ENCODE data around the gene CD9. TPM values are rescaled to one million over a fixed set of nuclear protein-coding genes. Genes with fewer than 3 reads are reported as not detected.

Gene CD9
- total and polyA plus RNA-seq, 2 of the 8 experiments (the other 6 are each of a cell fraction or from before 2014, with no cell fraction given): 168 to 319 TPM

- no peak overlapping the region for H3K18ac ChIP-seq (ENCODE audit: extremely low read depth, low read length)
- H3K4ac ChIP-seq (replicated peaks; ENCODE audit: insufficient read length, low read depth, low read length): no peak overlapping the region
- TF ChIP-seq FOSL1 (IDR thresholded peaks at IDR 0.05; ENCODE audit: insufficient read depth, low read depth, low read length) (no peak), SP4 (IDR thresholded peaks at IDR 0.05; ENCODE audit: low read length) (no peak)
- no peak overlapping the region for H2BK15ac ChIP-seq (ENCODE audit: low read length)
- H2AFZ ChIP-seq (ENCODE audit: low read length): no peak overlapping the region
- H3K79me2 ChIP-seq (ENCODE audit: control insufficient read depth in 1 of 2, insufficient read depth in 2 of 2, low read length in 2 of 2): peaks cover 0 to 22% of the 10 kb centered on the region in 2 experiments; a peak in 2 of 4 replicates
- H4K20me1 ChIP-seq (replicated peaks in 1 of 2; ENCODE audit: control insufficient read depth in 1 of 2, insufficient read depth in 2 of 2, low read length in 2 of 2): peaks cover 2% of the 10 kb centered on the region in 2 experiments
- H2BK5ac ChIP-seq (ENCODE audit: low read depth, low read length): peak overlapping the region; percentile 9; the same call in 1 of the 2 replicates
- no peak overlapping the region for H3K27ac ChIP-seq (ENCODE audit: low read depth, low read length)
- H3K9me3 ChIP-seq (ENCODE audit: insufficient read depth in 2 of 2, low read depth in 1 of 2, low read length in 1 of 2): no peaks in the 10 kb centered on the region
- H2BK120ac ChIP-seq (replicated peaks; ENCODE audit: low read depth, low read length): no peak overlapping the region
- no peak overlapping the region for H3K4me3 ChIP-seq (ENCODE audit: extremely low read depth in 1 of 4, insufficient read depth in 2 of 4, low read depth in 3 of 4, low read length in 4 of 4)
- 97% methylated on average over 7 of the region's 7 CpGs; no CpG with 5 or more reads in 1 of the 2 experiments for WGBS, 2 experiments (ENCODE audit: extremely low coverage in 1 of 2, insufficient coverage in 1 of 2, insufficient read length in 1 of 2, insufficient replicate concordance in 2 of 2, low coverage in 1 of 2, low lambda C conversion rate in 2 of 2, missing lambda C conversion rate in 1 of 2)
- no peak overlapping the region for H4K91ac ChIP-seq (replicated peaks; ENCODE audit: insufficient read length, low read length)
- no peak overlapping the region for H2BK20ac ChIP-seq (ENCODE audit: low read length)
- H3K56ac ChIP-seq (replicated peaks; ENCODE audit: insufficient read length, low read depth, low read length): no peak overlapping the region
- no peak overlapping the region for H4K5ac ChIP-seq (ENCODE audit: insufficient read length, low read depth, low read length)
- no peak overlapping the region for H3K9ac ChIP-seq (replicated peaks in 1 of 4; ENCODE audit: extremely low read depth in 1 of 4, low read depth in 3 of 4, low read length in 3 of 4)
- no peak overlapping the region for H3K23ac ChIP-seq (ENCODE audit: insufficient read length)
- no peak overlapping the region for H2BK12ac ChIP-seq (ENCODE audit: low read depth, low read length)
- H2AK5ac ChIP-seq (ENCODE audit: low read depth, low read length): no peak overlapping the region
- ChIA-PET CTCF (ENCODE audit: partially characterized antibody) (interaction anchor here (0.6 to 1.8 kb wide), 5 partner anchors 27 to 170 kb away, joined by 3 to 5 read pairs (median 3); no protein-coding TSS in a partner anchor), POLR2A (ENCODE audit: partially characterized antibody) (interaction anchor here (0.6 to 1.5 kb wide), 3 partner anchors 30 to 39 kb away, joined by 3 to 4 read pairs (median 3); no protein-coding TSS in a partner anchor)
- no peaks in the 10 kb centered on the region for H3K23me2 ChIP-seq (ENCODE audit: low read depth, low read length)
- H3K14ac ChIP-seq (ENCODE audit: insufficient read length): no peak overlapping the region
- H3K36me3 ChIP-seq (ENCODE audit: control insufficient read depth in 2 of 4, insufficient read depth in 4 of 4, low read length in 3 of 4): peaks cover 14 to 42% (median 21%) of the 10 kb centered on the region in 4 experiments
- no peak overlapping the region for H3K4me2 ChIP-seq (ENCODE audit: insufficient read depth in 1 of 2, low read depth in 2 of 2, low read length in 2 of 2)
- peaks cover 0 to 7% (median 4%) of the 10 kb centered on the region in 4 experiments; a peak in 6 of 7 replicates for H3K4me1 ChIP-seq (replicated peaks in 1 of 4; ENCODE audit: control insufficient read depth in 3 of 4, insufficient read depth in 4 of 4, low read length in 3 of 4)
- peaks cover 5% of the 10 kb centered on the region for H3K79me1 ChIP-seq (ENCODE audit: low read depth, low read length)
- no peak overlapping the region for H4K8ac ChIP-seq (ENCODE audit: extremely low read depth, insufficient read depth, low read length)
- H3K27me3 ChIP-seq (replicated peaks in 1 of 4; ENCODE audit: control insufficient read depth in 3 of 4, extremely low read depth in 1 of 4, insufficient read depth in 3 of 4, low read length in 3 of 4): no peaks in the 10 kb centered on the region
- DNase-seq (ENCODE audit: low read depth in 1 of 2, low spot score in 2 of 2): no peak
- no peak for FAIRE-seq
These were observed 34.7 kb downstream of the CD9 start for GRCh38 chr12:6234906-6235305.

Data from H1 (cell line).